Upper lobe of left lung (tissue), 4 donors: Measurements from ENCODE around the gene IFITM10.

Experiments used
- EP300 ChIP-seq, 4 donors: sonication (generic); formaldehyde crosslinking; IDR thresholded peaks; one replicate each; pipeline ENCODE4 v1.5.1; 2017; ENCODE audit warnings: antibody characterized with exemption in 4 of 4, control low read depth in 2 of 4
- POLR2AphosphoS5 ChIP-seq, 2 donors: sonication (generic); formaldehyde crosslinking; IDR thresholded peaks; one replicate each; pipeline ENCODE4 v1.5.1; 2017; ENCODE audit warnings: antibody characterized with exemption in 2 of 2
- TF ChIP-seq, protein P1 (sequence below), 6 experiments: fragments of 450-650 bp in 4 of 6; fragments of 200-600 bp in 2 of 6; sonication (generic) in 2 of 6; IDR thresholded peaks; one replicate each; pipeline ENCODE4 v1.5.1; 2016 to 2019; ENCODE audit warnings: antibody characterized with exemption in 6 of 6

- no peak for TF ChIP-seq POLR2AphosphoS5 (IDR thresholded peaks at IDR 0.05)
- TF ChIP-seq, protein P1, sequence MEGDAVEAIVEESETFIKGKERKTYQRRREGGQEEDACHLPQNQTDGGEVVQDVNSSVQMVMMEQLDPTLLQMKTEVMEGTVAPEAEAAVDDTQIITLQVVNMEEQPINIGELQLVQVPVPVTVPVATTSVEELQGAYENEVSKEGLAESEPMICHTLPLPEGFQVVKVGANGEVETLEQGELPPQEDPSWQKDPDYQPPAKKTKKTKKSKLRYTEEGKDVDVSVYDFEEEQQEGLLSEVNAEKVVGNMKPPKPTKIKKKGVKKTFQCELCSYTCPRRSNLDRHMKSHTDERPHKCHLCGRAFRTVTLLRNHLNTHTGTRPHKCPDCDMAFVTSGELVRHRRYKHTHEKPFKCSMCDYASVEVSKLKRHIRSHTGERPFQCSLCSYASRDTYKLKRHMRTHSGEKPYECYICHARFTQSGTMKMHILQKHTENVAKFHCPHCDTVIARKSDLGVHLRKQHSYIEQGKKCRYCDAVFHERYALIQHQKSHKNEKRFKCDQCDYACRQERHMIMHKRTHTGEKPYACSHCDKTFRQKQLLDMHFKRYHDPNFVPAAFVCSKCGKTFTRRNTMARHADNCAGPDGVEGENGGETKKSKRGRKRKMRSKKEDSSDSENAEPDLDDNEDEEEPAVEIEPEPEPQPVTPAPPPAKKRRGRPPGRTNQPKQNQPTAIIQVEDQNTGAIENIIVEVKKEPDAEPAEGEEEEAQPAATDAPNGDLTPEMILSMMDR (IDR thresholded peaks at IDR 0.05), result peak in 1 of 6 experiments; percentile 10
- TF ChIP-seq EP300 (IDR thresholded peaks at IDR 0.05), result no peak
Measured at GRCh38 chr11:1706634-1707400, 43.6 kb downstream of the IFITM10 start.
